Right ventricle myocardium inferior (tissue), 1 donor: ENCODE data around the gene ZBTB16. TPM values are rescaled to one million over a fixed set of nuclear protein-coding genes. Genes with fewer than 3 reads are reported as not detected.

Source experiments
- ATAC-seq: fragments of 200-7000 bp; cut with Tn5 transposase; one replicate; pipeline ENCODE4 v1.9.1; 2020; ENCODE audit warnings: mild to moderate bottlenecking, moderate library complexity
- DNase-seq: peaks from one replicate; pipeline ENCODE4 v3.0.0; 2021; ENCODE audit errors: missing footprints
- intact Hi-C: fragments of 100-400 bp; cut with DNase I; formaldehyde crosslinking; loops from one replicate; pipeline ENCODE4 v1.11.0; 2022
- total RNA-seq: library from RNA; stranded (reverse); fragmentation: NEBNext Ultra II Directional; extraction: Animal tissue kit (Norgen Biotek cat#: 25700); gene quantifications from one replicate; pipeline ENCODE4 v1.2.1, GENCODE V29; 2021
- donor health status: DM: no; HTN: yes; CAD: no; lungs with severe emphysema.

The ZBTB16 gene
- total RNA-seq, 1 donor from 2014 or later, result 78.1 TPM

DNA sequence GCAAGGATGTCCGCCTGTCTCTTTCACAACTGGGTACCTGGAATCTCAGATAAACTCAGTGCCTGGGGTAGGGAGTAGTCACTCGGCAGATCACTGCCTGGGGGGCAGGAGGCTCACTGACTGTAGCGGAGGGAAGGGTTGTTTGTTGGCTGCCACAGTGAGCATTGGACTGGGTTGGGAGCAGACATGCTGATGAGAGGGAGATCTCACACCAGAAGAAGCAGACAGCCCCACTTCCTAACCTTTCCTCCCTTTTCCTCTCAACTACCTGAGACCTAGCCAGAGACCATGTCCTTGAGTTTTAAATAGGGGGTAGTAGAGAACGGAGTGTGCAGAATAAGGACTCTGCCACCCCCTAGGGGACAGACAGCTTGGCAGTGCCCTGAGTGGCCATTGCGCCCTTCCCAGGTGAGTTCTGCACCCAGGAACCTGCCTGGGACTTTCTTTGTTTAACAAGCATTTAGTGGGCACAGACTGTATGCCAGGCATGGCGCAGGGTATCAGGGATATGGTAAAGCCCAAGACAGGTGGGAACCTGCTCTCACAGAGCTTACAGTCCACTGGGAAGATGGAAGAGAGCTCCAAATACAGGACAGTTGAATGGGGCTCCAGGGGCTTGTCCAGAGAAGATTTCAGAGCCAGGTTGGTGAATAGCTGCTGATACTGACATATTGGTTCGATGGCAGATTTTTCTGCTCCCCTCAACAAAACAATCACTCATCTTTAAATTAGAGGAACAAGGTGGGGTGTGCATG is 121.0 kb downstream of the ZBTB16 start:
- peak; percentile 35 for ATAC-seq
- no peak for DNase-seq
- intact Hi-C loops, result loop anchor here (1.0 to 5.0 kb wide), 4 partner anchors 9 to 144 kb away; no protein-coding TSS in a partner anchor

DNA sequence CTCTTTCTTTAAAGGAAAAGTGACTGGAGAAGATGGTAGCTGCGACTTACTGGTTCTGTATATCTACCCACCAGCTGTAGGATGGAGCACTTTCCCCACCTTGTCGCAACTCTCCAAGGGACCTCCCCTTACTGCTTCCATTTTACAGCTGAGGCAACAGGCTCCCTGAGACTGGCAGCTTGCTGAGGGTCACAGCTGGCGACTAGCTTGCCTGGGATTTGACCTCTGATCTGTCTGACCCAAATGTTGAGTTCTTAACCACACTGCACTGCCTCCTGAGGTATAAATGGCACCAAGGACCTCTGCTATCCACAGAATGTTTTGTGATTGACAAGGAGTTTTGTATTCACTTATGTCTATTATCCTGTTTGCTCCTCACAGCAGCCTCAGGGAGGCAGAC is 121.7 kb downstream of the ZBTB16 start:
- DNase-seq, result no peak
- intact Hi-C loops, result loop anchor here (2.0 to 5.0 kb wide), 3 partner anchors 14 to 144 kb away; no protein-coding TSS in a partner anchor
- no peak for ATAC-seq

- ATAC-seq, result no peak
- DNase-seq, result no peak
- intact Hi-C loops, result loop anchor here (2.0 to 5.0 kb wide), 3 partner anchors 13 to 145 kb away; no protein-coding TSS in a partner anchor
Observed at GRCh38 chr11:114181752-114182151, 122.2 kb downstream of the ZBTB16 start.

GRCh38 chr11:114182471-114183043 is 123.0 kb downstream of the ZBTB16 start:
- no peak for DNase-seq
- intact Hi-C loops, result loop anchor here (5.0 kb wide), 1 partner anchor 75 kb away; no protein-coding TSS in a partner anchor
- no peak for ATAC-seq

DNA sequence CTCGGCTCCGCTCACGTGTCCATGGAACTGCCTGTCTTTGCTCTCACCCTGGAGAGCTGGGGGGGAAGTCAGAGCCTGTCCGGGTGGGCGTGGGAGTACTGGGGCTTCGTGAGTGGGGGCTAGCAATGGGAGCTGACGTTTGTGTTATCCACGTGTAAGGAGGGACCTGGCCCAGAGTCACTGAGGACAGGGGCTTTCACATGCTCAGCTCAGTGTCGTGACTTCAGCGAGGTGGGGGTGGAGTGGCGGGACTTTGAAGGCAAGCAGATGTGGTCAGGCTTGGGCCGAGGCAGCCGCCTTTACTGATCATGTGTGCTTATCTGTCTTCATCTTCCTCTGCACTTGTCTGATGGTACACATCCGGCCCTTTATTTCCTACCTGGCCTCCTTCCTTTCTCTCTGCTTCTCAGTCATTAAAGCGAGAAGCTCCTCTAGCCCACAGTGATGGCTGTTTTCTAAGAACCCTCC is 123.6 kb downstream of the ZBTB16 start:
- ATAC-seq (no peak), DNase-seq (no peak)
- intact Hi-C loops, result loop anchor here (5.0 kb wide), 1 partner anchor 74 kb away; no protein-coding TSS in a partner anchor

GRCh38 chr11:114185436-114185835 is 125.9 kb downstream of the ZBTB16 start:
- ATAC-seq (no peak), DNase-seq (no peak)
- intact Hi-C loops, result no loop called here

GRCh38 chr11:114187173-114187572 is 127.7 kb downstream of the ZBTB16 start:
- DNase-seq, result no peak
- intact Hi-C loops, result no loop called here
- no peak for ATAC-seq

GRCh38 chr11:114188851-114189570 is 129.5 kb downstream of the ZBTB16 start:
- intact Hi-C loops, result no loop called here
- ATAC-seq (no peak), DNase-seq (no peak)

GRCh38 chr11:114190630-114191029 is 131.1 kb downstream of the ZBTB16 start:
- no peak for DNase-seq
- intact Hi-C loops, result no loop called here
- no peak for ATAC-seq

GRCh38 chr11:114191893-114192292 is 132.4 kb downstream of the ZBTB16 start:
- no peak for ATAC-seq
- intact Hi-C loops, result no loop called here
- DNase-seq, result no peak

DNA sequence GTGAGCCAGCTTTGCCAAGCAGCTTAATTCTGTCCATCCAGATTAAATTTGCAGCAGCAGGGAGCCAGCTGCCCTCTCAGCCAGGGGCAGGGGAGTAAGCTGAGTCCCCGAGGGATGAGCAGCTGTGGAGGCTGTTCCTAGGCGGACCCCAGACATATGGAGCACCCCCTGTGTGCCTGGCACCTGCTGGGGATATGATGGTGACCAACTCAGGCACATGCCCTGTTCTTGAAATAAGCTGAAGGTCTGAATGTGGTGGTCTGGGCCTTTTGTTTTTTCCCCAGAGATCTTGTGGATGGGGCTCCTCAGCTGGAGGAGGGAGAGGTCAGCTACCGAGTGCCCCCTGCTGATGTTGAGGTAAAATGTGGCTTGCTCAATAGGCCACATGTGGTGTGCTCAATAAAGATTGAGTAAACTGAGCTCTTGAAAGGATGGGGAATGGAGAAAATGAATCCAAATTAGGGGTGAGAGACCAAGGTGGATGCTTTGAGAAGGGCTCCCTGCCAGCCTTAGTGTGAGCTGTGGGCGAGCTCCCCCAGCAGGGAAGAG is 133.4 kb downstream of the ZBTB16 start:
- intact Hi-C loops, result no loop called here
- ATAC-seq, result no peak
- DNase-seq, result no peak

DNA sequence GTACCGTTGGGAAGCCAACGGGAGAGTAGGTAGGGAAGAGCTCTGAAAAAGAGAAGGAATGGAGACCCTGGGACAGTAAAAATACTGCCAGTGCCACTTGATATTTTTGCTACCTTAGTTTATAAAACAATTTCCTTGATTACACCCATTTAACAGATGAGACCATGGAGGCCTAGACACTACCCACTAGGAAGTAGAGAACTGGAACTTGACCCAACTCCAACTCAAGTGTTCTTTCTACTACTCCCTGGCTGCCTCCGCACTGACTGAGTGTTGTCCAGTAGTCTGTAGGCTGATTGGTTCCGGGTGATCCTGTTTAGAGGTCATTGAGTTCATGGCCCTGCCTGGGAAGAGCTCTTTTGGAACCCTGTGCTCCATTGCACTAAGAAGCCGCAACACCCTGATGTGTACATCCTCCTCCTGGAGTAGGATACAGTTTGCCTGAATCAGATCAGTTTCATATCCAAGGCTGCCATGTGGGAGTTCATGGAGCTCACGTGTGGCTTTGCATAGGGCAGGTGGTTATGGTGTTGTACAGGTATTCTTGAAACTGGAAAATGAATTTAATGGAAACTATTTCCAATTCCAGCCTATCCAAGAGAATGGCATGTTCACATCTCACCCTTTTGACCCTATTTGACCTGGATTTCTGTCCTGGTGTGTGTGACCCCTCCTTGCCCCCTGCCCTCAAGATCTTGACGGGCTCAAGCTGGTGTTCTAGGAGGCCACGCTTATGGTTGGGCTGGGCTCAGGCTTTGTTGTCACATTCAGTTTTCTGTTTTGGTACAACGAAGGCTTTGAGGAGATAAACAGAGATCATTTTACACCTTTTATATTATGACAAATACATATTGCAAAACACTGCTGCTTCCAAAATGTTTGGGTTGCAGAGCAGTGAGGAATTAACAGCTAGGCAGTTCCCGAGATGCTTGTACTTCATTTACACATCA is 134.5 kb downstream of the ZBTB16 start:
- DNase-seq (no peak), ATAC-seq (no peak)
- intact Hi-C loops, result loop anchor here (2.0 kb wide), 2 partner anchors 13 to 67 kb away; no protein-coding TSS in a partner anchor

- no peak for DNase-seq
- no peak for ATAC-seq
- intact Hi-C loops, result loop anchor here (2.0 to 5.0 kb wide), 3 partner anchors 14 to 137 kb away; partner anchors contain the start of gene ZBTB16
Observed at GRCh38 chr11:114194702-114195101, 135.2 kb downstream of the ZBTB16 start.

GRCh38 chr11:114195151-114195550 is 135.6 kb downstream of the ZBTB16 start:
- intact Hi-C loops, result loop anchor here (2.0 to 5.0 kb wide), 3 partner anchors 14 to 138 kb away; partner anchors contain the start of gene ZBTB16
- ATAC-seq (no peak), DNase-seq (no peak)

DNA sequence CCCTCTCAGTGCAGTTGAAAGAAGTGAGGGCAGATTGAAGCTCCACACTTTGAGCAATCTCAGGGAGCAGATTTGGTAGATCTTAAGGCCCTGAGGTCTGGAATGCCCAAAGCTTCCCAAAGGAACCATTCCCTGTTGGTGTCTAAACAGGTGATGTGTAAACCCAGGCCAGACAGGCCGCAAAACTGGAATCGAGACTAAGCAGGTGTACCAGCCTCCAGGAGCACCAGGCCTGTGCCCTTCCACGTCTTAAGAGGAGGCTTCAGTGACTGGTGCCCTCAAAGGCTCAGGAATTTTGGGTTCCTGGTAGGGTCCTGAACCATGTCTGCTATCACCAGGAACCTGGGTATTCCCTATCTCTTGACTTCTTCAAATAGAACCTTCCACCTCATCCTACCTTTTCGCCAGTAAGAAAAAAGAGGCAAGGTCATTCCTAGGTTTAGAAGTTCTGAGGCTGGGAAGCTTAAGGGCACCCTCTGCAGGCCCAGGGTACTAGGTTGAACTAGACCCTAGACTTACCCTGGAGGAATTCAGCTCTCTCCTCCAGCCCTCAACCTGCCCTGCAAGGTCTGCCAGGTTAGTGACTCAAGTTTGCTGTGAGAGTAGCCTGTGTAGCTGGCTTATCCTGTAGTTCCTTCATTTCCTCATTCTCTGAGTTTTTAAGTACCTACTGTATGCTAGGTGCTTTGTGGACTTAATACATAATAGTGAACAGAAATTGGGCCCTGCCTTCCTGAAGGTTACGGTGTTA is 136.6 kb downstream of the ZBTB16 start:
- DNase-seq (no peak), ATAC-seq (no peak)
- intact Hi-C loops, result loop anchor here (2.0 to 5.0 kb wide), 3 partner anchors 15 to 139 kb away; partner anchors contain the start of gene ZBTB16

- DNase-seq, result no peak
- ATAC-seq, result peak; percentile 0
- intact Hi-C loops, result loop anchor here (5.0 kb wide), 1 partner anchor 140 kb away; the partner anchor contains the start of gene ZBTB16
Observed at GRCh38 chr11:114196997-114197703, 137.6 kb downstream of the ZBTB16 start.
